Kidney epithelial cell (primary cell): ENCODE results near the gene CDH22. TPM values are rescaled to one million over a fixed set of nuclear protein-coding genes. Genes with fewer than 3 reads are reported as not detected.

ENCODE experiments used
- DNase-seq: peaks from one replicate; pipeline ENCODE4 v3.0.0-alpha.2; 2010; ENCODE audit warnings: low read depth
- H3K27me3 ChIP-seq: 2 replicates; pipeline ENCODE4 v1.6.0; 2011; ENCODE audit warnings: low read length; ENCODE audit not compliant: control insufficient read depth, insufficient read depth
- H3K36me3 ChIP-seq: 2 replicates; pipeline ENCODE4 v1.5.1; 2011; ENCODE audit warnings: low read length; ENCODE audit not compliant: control insufficient read depth, insufficient read depth
- H3K4me3 ChIP-seq: 2 replicates; pipeline ENCODE4 v1.5.1; 2011; ENCODE audit warnings: low read depth, mild to moderate bottlenecking, control low read depth, low read length
- total RNA-seq: library from RNA; depleted of rRNA; stranded (reverse); fragments of >200 nt; gene quantifications from 2 replicates; pipeline ENCODE4 v1.2.3, GENCODE V29; 2015
- TF ChIP-seq, protein P1 (sequence below): IDR thresholded peaks from 2 replicates; pipeline ENCODE4 v1.5.1; 2011; ENCODE audit warnings: mild to moderate bottlenecking, moderate library complexity, low read length, control low read depth, inconsistent platforms; ENCODE audit not compliant: insufficient read depth, poor library complexity, severe bottlenecking

CDH22 gene
- total RNA-seq, 1 donor from 2014 or later: not detected

DNA sequence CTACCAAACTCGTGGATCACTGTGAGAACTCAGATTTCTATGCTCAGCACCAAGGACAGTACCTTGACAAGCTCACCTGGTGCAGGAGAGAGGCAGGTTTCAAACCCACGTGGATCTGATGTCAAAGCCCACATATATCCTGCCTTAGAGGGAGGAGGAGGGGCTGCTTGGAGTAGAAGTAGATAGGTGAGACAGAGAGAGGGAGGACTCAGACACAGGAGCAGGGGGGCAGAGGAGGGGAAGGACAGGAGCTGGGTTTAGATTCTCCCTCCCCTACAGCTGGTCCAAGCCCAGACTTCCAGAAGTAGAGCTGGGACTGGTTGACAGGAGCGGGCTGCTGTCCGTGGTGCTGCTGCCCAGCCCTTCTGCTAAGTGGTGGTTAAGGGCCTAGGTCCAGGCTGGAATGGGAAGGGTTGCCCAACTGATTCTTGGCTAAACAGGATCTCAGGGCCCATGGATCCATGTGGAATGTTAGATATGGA, 77.5 kb downstream of the CDH22 start:
- Histone ChIP-seq H3K36me3 (no peaks in the 10 kb centered on the region), H3K27me3 (no peaks in the 10 kb centered on the region), H3K4me3 (no peak overlapping the region)
- peak; percentile 2 for DNase-seq
- TF ChIP-seq, protein P1, sequence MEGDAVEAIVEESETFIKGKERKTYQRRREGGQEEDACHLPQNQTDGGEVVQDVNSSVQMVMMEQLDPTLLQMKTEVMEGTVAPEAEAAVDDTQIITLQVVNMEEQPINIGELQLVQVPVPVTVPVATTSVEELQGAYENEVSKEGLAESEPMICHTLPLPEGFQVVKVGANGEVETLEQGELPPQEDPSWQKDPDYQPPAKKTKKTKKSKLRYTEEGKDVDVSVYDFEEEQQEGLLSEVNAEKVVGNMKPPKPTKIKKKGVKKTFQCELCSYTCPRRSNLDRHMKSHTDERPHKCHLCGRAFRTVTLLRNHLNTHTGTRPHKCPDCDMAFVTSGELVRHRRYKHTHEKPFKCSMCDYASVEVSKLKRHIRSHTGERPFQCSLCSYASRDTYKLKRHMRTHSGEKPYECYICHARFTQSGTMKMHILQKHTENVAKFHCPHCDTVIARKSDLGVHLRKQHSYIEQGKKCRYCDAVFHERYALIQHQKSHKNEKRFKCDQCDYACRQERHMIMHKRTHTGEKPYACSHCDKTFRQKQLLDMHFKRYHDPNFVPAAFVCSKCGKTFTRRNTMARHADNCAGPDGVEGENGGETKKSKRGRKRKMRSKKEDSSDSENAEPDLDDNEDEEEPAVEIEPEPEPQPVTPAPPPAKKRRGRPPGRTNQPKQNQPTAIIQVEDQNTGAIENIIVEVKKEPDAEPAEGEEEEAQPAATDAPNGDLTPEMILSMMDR: no peak

DNA sequence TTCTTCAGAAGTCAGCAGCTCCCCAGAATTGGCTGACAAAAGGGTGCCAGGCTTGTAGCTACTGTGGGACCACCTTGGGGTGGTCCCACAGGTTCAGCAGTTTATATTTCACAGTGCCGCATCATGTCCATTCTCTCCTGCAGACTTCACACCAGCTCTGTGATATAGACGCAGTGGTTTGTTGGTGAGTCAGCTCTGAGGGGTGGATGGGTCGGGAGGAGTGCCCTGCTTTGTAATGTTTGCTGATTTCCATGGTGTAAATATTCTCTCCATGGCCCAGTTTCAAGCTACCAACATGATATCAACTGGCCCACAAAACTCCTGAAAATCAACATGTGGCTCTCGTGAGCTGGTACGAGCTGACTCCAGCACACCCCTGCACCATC, 78.2 kb downstream of the CDH22 start:
- H3K27me3 ChIP-seq: no peaks in the 10 kb centered on the region
- H3K36me3 ChIP-seq: no peaks in the 10 kb centered on the region
- no peak overlapping the region for H3K4me3 ChIP-seq
- no peak for DNase-seq
- TF ChIP-seq, protein P1: no peak

DNA sequence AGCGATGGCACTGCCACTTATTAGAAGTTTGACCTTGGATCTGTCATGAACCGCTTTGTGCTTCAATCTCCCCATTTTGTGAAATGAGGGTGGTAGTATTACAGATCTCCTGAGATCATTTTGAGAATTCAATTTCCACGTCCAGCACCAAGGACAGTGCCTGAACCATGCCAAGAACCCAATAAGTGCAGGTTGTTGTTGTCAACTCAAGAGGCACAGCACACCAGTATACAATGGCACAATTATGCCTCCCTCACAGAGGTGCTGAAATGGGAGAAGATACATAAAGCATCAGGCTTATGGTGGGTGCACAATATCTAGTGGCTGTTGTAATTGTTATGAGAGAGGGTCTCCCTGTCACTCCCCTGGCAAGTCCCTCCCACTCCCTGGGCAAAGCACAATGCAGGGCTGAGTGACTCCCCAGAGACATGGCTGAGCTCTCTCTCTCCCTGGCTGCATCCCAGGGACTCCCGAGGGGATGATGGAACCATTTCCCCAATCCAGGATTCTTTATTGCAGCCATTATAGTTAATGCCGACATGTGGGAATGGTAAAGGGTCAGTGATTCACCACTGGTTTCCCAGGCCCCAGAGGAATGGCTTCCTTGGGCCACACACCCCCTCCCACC, 78.7 kb downstream of the CDH22 start:
- no peaks in the 10 kb centered on the region for H3K27me3 ChIP-seq
- TF ChIP-seq, protein P1: no peak
- no peaks in the 10 kb centered on the region for H3K36me3 ChIP-seq

DNA sequence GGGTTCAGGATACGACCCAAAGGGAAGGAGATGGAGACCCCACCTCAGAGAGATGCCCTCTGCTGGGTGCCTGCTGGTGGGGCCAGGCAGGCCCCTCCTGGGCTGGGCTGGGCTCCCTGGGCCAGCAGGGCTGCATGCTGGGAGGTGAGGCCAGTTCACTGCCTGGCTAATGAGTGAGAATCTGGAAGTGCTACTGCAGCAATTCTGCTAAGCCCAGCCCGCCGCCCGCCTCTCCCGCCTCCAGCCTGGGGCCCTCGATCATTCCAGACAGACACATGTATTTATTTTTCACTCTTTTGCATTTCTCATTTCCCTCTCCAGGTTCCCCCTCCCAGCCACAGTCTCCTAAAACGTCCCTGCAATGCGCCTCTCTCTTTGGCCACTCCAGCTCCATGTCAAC, 79.6 kb downstream of the CDH22 start:
- TF ChIP-seq, protein P1: no peak
- no peaks in the 10 kb centered on the region for H3K36me3 ChIP-seq
- H3K4me3 ChIP-seq: no peak overlapping the region
- no peak for DNase-seq
- no peaks in the 10 kb centered on the region for H3K27me3 ChIP-seq

More for the DNA sequence above, 78.7 kb downstream of the CDH22 start:
- no peak overlapping the region for H3K4me3 ChIP-seq
- no peak for DNase-seq

DNA sequence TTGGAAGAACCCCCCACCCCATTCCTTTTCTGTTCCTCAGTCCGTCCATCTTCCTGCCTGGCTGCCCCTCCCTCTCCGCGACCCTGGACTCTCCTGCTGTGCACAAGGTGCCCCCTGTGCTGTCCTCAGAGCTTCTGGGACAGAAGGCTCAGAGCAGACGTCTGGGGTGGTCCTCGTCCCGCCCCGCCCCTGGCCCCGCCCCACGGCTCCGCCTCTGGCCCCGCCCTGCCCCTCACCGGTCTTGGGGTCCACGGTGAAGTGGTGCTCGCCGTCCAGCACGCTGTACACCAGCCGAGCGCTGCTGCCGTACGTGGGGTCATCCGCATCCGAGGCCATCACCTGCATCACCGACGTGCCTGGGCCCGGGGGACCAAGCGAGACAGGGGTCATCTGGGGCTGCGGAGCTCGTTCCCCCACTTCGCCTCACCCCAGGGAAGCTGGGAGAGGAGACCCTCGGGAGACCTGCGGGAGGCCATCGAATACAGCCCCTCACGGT, 81.0 kb downstream of the CDH22 start:
- Histone ChIP-seq H3K36me3 (no peaks in the 10 kb centered on the region), H3K4me3 (no peak overlapping the region), H3K27me3 (peaks cover 6% of the 10 kb centered on the region)
- no peak for DNase-seq
- TF ChIP-seq, protein P1: no peak

DNA sequence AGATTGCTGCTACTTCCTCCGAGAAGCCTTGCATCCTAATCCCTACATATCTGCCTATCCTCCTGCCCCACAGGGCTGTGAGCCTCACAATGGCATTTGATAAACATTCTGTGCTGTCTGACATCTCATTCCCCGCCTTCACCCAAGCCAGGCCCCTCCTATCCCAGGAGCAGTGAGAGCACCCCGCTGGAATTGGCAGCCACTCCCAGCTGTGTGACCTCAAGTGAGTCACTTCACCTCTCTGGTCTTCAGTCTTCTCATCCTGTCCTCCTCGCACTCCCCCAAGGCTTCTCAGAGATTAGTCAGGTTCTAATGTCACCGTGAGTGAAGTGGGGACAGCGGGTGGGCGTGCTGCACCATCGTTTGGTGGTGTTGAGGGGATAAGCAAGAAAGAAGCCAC, 81.7 kb downstream of the CDH22 start:
- TF ChIP-seq, protein P1: no peak
- Histone ChIP-seq H3K36me3 (no peaks in the 10 kb centered on the region), H3K27me3 (peaks cover 6% of the 10 kb centered on the region), H3K4me3 (no peak overlapping the region)
- DNase-seq: no peak
